Activated CD8-positive, alpha-beta T cell treated with anti-CD3 and anti-CD28 coated beads, Interleukin-2, amount 10 ng/mL, durations not matched to agents 7 days and 5 days (primary cell): ENCODE results near the gene HOXC12. TPM values are rescaled to one million over a fixed set of nuclear protein-coding genes. Genes with fewer than 3 reads are reported as not detected.

Experiments used
- ATAC-seq: fragments of 150-1000 bp; cut with Tn5 transposase; one replicate; pipeline ENCODE4 v1.10.0; 2021; ENCODE audit warnings: moderate library complexity
- CTCF ChIA-PET: fragments of 350-600 bp; sonication (Branson Sonifier 250); formaldehyde crosslinking; loops from one replicate; lab custom pipeline; 2021; ENCODE audit warnings: antibody characterized with exemption; lab: Charles Lee
- POLR2A ChIA-PET: fragments of 350-600 bp; sonication (Branson Sonifier 250); formaldehyde crosslinking; loops from one replicate; lab custom pipeline; 2021; ENCODE audit warnings: antibody characterized with exemption; lab: Charles Lee
- DNase-seq: peaks from one replicate; pipeline ENCODE4 v3.0.0-alpha.2; 2020
- H3K27ac Mint-ChIP-seq: one replicate; pipeline ENCODE4 v1.8.0; 2021; ENCODE audit warnings: mild to moderate bottlenecking, mixed read lengths
- H3K27me3 Mint-ChIP-seq: one replicate; pipeline ENCODE4 v1.8.0; 2021; ENCODE audit warnings: low read depth, mixed read lengths
- H3K36me3 Mint-ChIP-seq: one replicate; pipeline ENCODE4 v1.8.0; 2021; ENCODE audit warnings: low read depth, mixed read lengths
- H3K4me1 Mint-ChIP-seq: one replicate; pipeline ENCODE4 v1.8.0; 2021; ENCODE audit warnings: low read depth, mixed read lengths
- H3K4me3 Mint-ChIP-seq: one replicate; pipeline ENCODE4 v1.8.0; 2021; ENCODE audit warnings: mild to moderate bottlenecking, mixed read lengths
- H3K9me3 Mint-ChIP-seq: one replicate; pipeline ENCODE4 v1.8.0; 2022; ENCODE audit warnings: mixed read lengths; ENCODE audit not compliant: insufficient read depth
- total RNA-seq, 2 experiments: library from RNA; stranded (reverse); gene quantifications; one replicate each; pipeline ENCODE4 v1.2.3, GENCODE V29; 2021

The HOXC12 gene
- total RNA-seq, 2 experiments from 2014 or later = not detected

- ATAC-seq (no peak), DNase-seq (no peak)
- peaks cover 9% of the 10 kb centered on the region for H3K36me3 Mint-ChIP-seq
- peak overlapping the region; percentile 31 for H3K4me3 Mint-ChIP-seq
- POLR2A ChIA-PET = interaction anchor here (0.7 to 1.0 kb wide), 2 partner anchors 13 to 16 kb away, joined by 3 to 6 read pairs; no protein-coding TSS in a partner anchor
- H3K4me1 Mint-ChIP-seq = peaks cover 14% of the 10 kb centered on the region
- H3K27ac Mint-ChIP-seq = peak overlapping the region; percentile 20
- peaks cover 93% of the 10 kb centered on the region for H3K27me3 Mint-ChIP-seq
- H3K9me3 Mint-ChIP-seq = no peaks in the 10 kb centered on the region
- CTCF ChIA-PET = interaction anchor here (1.0 to 1.7 kb wide), 4 partner anchors 53 to 263 kb away, joined by 3 to 5 read pairs (median 3); no protein-coding TSS in a partner anchor
Measured at GRCh38 chr12:53952871-53953734, 1.6 kb upstream of the HOXC12 start.

GRCh38 chr12:53953831-53954693 lies 641 bp upstream of the HOXC12 start:
- Mint-ChIP-seq H3K9me3 (no peaks in the 10 kb centered on the region), H3K4me1 (peaks cover 14% of the 10 kb centered on the region), H3K27me3 (peaks cover 92% of the 10 kb centered on the region), H3K27ac (peak overlapping the region; percentile 34), H3K4me3 (peak overlapping the region; percentile 8), H3K36me3 (peaks cover 9% of the 10 kb centered on the region)
- ATAC-seq (no peak), DNase-seq (no peak)
- CTCF ChIA-PET = interaction anchor here (0.6 to 1.7 kb wide), 6 partner anchors 31 to 247 kb away, joined by 3 to 5 read pairs (median 3); partner anchors contain the start of gene HOXC10
- POLR2A ChIA-PET = interaction anchor here (0.7 to 1.0 kb wide), 2 partner anchors 14 to 17 kb away, joined by 3 to 6 read pairs; no protein-coding TSS in a partner anchor

GRCh38 chr12:53955036-53955775 lies 503 bp downstream of the HOXC12 start:
- Mint-ChIP-seq H3K4me1 (peaks cover 14% of the 10 kb centered on the region), H3K4me3 (no peak overlapping the region), H3K27me3 (peaks cover 92% of the 10 kb centered on the region), H3K9me3 (no peaks in the 10 kb centered on the region), H3K27ac (no peak overlapping the region), H3K36me3 (peaks cover 9% of the 10 kb centered on the region)
- CTCF ChIA-PET = no interaction called here
- POLR2A ChIA-PET = no interaction called here
- DNase-seq (no peak), ATAC-seq (no peak)

GRCh38 chr12:53955776-53956250 lies 1.1 kb downstream of the HOXC12 start:
- Mint-ChIP-seq H3K27me3 (peaks cover 92% of the 10 kb centered on the region), H3K36me3 (peaks cover 9% of the 10 kb centered on the region), H3K4me1 (peaks cover 14% of the 10 kb centered on the region), H3K4me3 (peak overlapping the region; percentile 29), H3K9me3 (no peaks in the 10 kb centered on the region), H3K27ac (peak overlapping the region; percentile 55)
- ChIA-PET CTCF (no interaction called here), POLR2A (no interaction called here)
- ATAC-seq (no peak), DNase-seq (no peak)

- ChIA-PET POLR2A (no interaction called here), CTCF (no interaction called here)
- peak overlapping the region; percentile 55 for H3K27ac Mint-ChIP-seq
- peaks cover 91% of the 10 kb centered on the region for H3K27me3 Mint-ChIP-seq
- peaks cover 9% of the 10 kb centered on the region for H3K36me3 Mint-ChIP-seq
- ATAC-seq (no peak), DNase-seq (no peak)
- H3K9me3 Mint-ChIP-seq = no peaks in the 10 kb centered on the region
- peaks cover 14% of the 10 kb centered on the region for H3K4me1 Mint-ChIP-seq
- peak overlapping the region; percentile 29 for H3K4me3 Mint-ChIP-seq
Measured at GRCh38 chr12:53956251-53956887, 1.7 kb downstream of the HOXC12 start.

GRCh38 chr12:53956914-53957536 lies 2.3 kb downstream of the HOXC12 start:
- ATAC-seq = no peak
- DNase-seq = no peak
- peaks cover 9% of the 10 kb centered on the region for H3K36me3 Mint-ChIP-seq
- peaks cover 91% of the 10 kb centered on the region for H3K27me3 Mint-ChIP-seq
- H3K9me3 Mint-ChIP-seq = no peaks in the 10 kb centered on the region
- no peak overlapping the region for H3K4me3 Mint-ChIP-seq
- H3K27ac Mint-ChIP-seq = no peak overlapping the region
- H3K4me1 Mint-ChIP-seq = peaks cover 14% of the 10 kb centered on the region
- ChIA-PET CTCF (no interaction called here), POLR2A (no interaction called here)

GRCh38 chr12:53958128-53958527 lies 3.4 kb downstream of the HOXC12 start:
- ATAC-seq = no peak
- no peak overlapping the region for H3K27ac Mint-ChIP-seq
- POLR2A ChIA-PET = no interaction called here
- H3K36me3 Mint-ChIP-seq = peaks cover 9% of the 10 kb centered on the region
- no peak for DNase-seq
- peaks cover 88% of the 10 kb centered on the region for H3K27me3 Mint-ChIP-seq
- no peaks in the 10 kb centered on the region for H3K9me3 Mint-ChIP-seq
- peaks cover 14% of the 10 kb centered on the region for H3K4me1 Mint-ChIP-seq
- no peak overlapping the region for H3K4me3 Mint-ChIP-seq
- CTCF ChIA-PET = interaction anchor here (1.0 to 1.2 kb wide), 2 partner anchors 13 to 243 kb away, joined by 3 read pairs; no protein-coding TSS in a partner anchor

- Mint-ChIP-seq H3K27ac (no peak overlapping the region), H3K4me3 (no peak overlapping the region), H3K36me3 (peaks cover 4% of the 10 kb centered on the region), H3K27me3 (peaks cover 88% of the 10 kb centered on the region), H3K9me3 (no peaks in the 10 kb centered on the region), H3K4me1 (peaks cover 21% of the 10 kb centered on the region)
- no peak for DNase-seq
- POLR2A ChIA-PET = interaction anchor here (0.7 kb wide), 1 partner anchor 8 kb away, joined by 3 read pairs; no protein-coding TSS in a partner anchor
- CTCF ChIA-PET = interaction anchor here (0.7 to 1.2 kb wide), 3 partner anchors 46 to 256 kb away, joined by 3 read pairs; no protein-coding TSS in a partner anchor
- ATAC-seq = no peak
Measured at GRCh38 chr12:53959314-53959713, 4.6 kb downstream of the HOXC12 start.

- POLR2A ChIA-PET = no interaction called here
- H3K27ac Mint-ChIP-seq = peak overlapping the region; percentile 3
- H3K27me3 Mint-ChIP-seq = peaks cover 92% of the 10 kb centered on the region
- peaks cover 4% of the 10 kb centered on the region for H3K36me3 Mint-ChIP-seq
- CTCF ChIA-PET = no interaction called here
- no peak for ATAC-seq
- no peaks in the 10 kb centered on the region for H3K9me3 Mint-ChIP-seq
- DNase-seq = no peak
- H3K4me1 Mint-ChIP-seq = peaks cover 27% of the 10 kb centered on the region
- peak overlapping the region; percentile 33 for H3K4me3 Mint-ChIP-seq
Measured at GRCh38 chr12:53960187-53961024, 5.7 kb downstream of the HOXC12 start.
